ENCODE results near the gene CCNY.

Gene CCNY

GRCh38 chr10:35324196-35324595 is 12.1 kb upstream of the CCNY start:
- H3K27ac ChIP-seq: no peak overlapping the region
- H3K4me3 ChIP-seq: no peak overlapping the region
- TF ChIP-seq CTCF (IDR thresholded peaks at IDR 0.05): no peak
- DNase-seq (ENCODE audit: low spot score): no peak

GRCh38 chr10:35326466-35327235 is 9.7 kb upstream of the CCNY start:
- TF ChIP-seq CTCF (IDR thresholded peaks at IDR 0.05): no peak
- Histone ChIP-seq H3K27ac (no peak overlapping the region), H3K4me3 (no peak overlapping the region)
- DNase-seq (ENCODE audit: low spot score): no peak

DNA sequence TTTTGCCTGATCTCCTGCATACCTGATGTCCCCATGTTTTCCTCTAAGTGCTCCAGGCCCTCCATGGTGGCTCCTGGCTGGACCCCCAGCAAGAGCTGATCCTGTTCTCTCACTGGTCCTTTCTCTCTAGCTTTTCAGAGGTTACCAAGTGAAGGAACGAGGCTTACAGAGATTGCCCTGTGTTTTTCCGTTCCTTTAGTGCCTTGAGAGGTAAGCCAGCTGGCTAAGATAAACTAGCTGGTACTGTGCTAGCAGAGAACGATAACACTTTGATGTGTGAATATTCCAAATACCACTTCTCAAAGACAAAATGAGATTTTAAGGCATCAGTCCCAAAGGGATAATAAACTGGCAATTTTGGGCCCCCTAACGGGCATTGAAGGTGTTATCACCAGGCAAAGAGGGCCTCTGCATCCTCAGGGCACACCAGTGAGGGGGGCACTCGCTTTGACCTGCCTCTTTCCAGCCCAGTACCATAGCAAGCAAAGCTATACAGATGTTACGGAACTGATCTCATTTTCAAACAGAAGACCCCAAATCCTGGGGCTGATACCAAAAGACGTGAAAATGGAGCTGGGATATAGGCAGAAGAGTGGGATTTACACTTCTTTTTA is 8.4 kb upstream of the CCNY start:
- Histone ChIP-seq H3K4me3 (no peak overlapping the region), H3K27ac (no peak overlapping the region)
- no peak for TF ChIP-seq CTCF (IDR thresholded peaks at IDR 0.05)
- no peak for DNase-seq (ENCODE audit: low spot score)

DNA sequence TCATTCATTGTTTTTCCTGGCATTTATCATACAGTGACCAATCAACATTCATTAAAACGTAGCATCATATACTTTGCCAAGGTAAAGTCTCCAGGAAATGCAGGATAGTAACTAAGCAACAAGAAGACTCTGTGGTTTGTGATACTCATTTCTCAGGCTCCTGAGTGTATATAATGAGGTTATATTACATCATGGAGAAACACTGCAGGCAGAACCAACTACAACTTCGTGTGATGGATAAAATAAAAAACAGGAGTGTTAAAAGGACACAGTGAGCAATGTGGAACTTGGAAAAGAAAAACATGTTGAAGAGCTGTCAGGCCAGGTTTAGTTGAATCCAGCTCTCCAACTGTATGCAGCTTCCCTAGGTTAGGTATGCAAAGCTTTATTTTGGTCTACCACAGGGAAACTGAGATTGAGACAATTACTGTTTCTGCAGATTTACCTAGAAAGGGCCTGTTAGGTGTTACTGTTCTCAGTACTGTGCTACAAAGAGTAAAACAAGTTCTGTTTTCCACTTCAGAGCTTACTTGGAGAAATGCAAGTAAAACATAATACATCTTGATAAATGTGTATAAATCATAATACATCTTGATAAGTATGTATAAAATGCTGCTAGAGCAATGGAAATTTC is 7.8 kb upstream of the CCNY start:
- no peak overlapping the region for H3K4me3 ChIP-seq
- no peak for TF ChIP-seq CTCF (IDR thresholded peaks at IDR 0.05)
- DNase-seq (ENCODE audit: low spot score): no peak
- H3K27ac ChIP-seq: no peak overlapping the region

GRCh38 chr10:35329520-35329919 is 6.8 kb upstream of the CCNY start:
- DNase-seq (ENCODE audit: low spot score): no peak
- H3K4me3 ChIP-seq: no peak overlapping the region
- no peak for TF ChIP-seq CTCF (IDR thresholded peaks at IDR 0.05)
- H3K27ac ChIP-seq: no peak overlapping the region

- Histone ChIP-seq H3K4me3 (no peak overlapping the region), H3K27ac (peak overlapping the region in 1 of 2 donors; percentile 3)
- DNase-seq (ENCODE audit: low spot score): no peak
- TF ChIP-seq CTCF (IDR thresholded peaks at IDR 0.05): no peak
These were observed 4.2 kb upstream of the CCNY start for GRCh38 chr10:35331894-35332640.
